Testis (tissue), 2 donors: Measurements from ENCODE around the gene SYDE1.

Experiments
- POLR2A ChIP-seq: fragments of 450-650 bp; IDR thresholded peaks from one replicate; pipeline ENCODE4 v1.6.1; 2017; ENCODE audit warnings: antibody characterized with exemption, mild to moderate bottlenecking, moderate library complexity
- TF ChIP-seq, protein P1 (sequence below), 3 experiments: fragments of 450-650 bp in 2 of 3; fragments of 200-600 bp in 1 of 3; sonication (generic) in 1 of 3; IDR thresholded peaks; one replicate each; pipeline ENCODE4 v1.5.1; 2016 to 2019; ENCODE audit warnings: antibody characterized with exemption in 3 of 3, mild to moderate bottlenecking in 2 of 3, moderate library complexity in 1 of 3

- TF ChIP-seq POLR2A: no peak
- TF ChIP-seq, protein P1, sequence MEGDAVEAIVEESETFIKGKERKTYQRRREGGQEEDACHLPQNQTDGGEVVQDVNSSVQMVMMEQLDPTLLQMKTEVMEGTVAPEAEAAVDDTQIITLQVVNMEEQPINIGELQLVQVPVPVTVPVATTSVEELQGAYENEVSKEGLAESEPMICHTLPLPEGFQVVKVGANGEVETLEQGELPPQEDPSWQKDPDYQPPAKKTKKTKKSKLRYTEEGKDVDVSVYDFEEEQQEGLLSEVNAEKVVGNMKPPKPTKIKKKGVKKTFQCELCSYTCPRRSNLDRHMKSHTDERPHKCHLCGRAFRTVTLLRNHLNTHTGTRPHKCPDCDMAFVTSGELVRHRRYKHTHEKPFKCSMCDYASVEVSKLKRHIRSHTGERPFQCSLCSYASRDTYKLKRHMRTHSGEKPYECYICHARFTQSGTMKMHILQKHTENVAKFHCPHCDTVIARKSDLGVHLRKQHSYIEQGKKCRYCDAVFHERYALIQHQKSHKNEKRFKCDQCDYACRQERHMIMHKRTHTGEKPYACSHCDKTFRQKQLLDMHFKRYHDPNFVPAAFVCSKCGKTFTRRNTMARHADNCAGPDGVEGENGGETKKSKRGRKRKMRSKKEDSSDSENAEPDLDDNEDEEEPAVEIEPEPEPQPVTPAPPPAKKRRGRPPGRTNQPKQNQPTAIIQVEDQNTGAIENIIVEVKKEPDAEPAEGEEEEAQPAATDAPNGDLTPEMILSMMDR (IDR thresholded peaks at IDR 0.05): no peak
These were observed 6.9 kb downstream of the SYDE1 start for GRCh38 chr19:15114153-15114540.
